Neural progenitor cell (in vitro differentiated cells): ENCODE measurements around the gene SUPV3L1.

Experiments used
- EZH2 ChIP-seq: fragments of 200-600 bp; sonication (generic); IDR thresholded peaks from 2 replicates; pipeline ENCODE4 v1.6.1; 2017; ENCODE audit warnings: antibody characterized with exemption, mild to moderate bottlenecking, moderate library complexity
- TF ChIP-seq, protein P1 (sequence below): fragments of 200-600 bp; sonication (generic); IDR thresholded peaks from 2 replicates; pipeline ENCODE4 v1.5.1; 2017; ENCODE audit warnings: antibody characterized with exemption, mild to moderate bottlenecking

DNA sequence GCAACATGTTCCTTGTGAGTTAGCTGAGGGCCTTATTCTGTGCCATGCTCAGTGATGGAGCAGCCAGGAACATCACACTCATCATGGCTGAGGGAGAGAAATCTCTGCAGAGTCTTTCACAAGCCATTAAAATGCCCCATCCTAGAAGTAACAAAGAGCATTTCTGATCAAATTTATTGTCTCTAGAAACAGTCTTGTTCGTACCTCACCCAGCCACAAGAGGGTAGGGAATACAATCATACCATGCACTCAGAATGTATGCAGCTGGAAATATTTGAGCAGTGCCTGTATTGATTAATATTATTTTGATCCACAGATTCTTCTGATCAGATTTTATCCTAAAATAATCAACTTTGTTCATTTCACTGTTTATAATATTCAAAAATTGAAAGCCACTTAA, 38.7 kb upstream of the SUPV3L1 start:
- TF ChIP-seq, protein P1, sequence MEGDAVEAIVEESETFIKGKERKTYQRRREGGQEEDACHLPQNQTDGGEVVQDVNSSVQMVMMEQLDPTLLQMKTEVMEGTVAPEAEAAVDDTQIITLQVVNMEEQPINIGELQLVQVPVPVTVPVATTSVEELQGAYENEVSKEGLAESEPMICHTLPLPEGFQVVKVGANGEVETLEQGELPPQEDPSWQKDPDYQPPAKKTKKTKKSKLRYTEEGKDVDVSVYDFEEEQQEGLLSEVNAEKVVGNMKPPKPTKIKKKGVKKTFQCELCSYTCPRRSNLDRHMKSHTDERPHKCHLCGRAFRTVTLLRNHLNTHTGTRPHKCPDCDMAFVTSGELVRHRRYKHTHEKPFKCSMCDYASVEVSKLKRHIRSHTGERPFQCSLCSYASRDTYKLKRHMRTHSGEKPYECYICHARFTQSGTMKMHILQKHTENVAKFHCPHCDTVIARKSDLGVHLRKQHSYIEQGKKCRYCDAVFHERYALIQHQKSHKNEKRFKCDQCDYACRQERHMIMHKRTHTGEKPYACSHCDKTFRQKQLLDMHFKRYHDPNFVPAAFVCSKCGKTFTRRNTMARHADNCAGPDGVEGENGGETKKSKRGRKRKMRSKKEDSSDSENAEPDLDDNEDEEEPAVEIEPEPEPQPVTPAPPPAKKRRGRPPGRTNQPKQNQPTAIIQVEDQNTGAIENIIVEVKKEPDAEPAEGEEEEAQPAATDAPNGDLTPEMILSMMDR, result no peak
- no peak for TF ChIP-seq EZH2
